Sigmoid colon (tissue), 7 donors: ENCODE results near the gene GLOD5. TPM values are rescaled to one million over a fixed set of nuclear protein-coding genes. Genes with fewer than 3 reads are reported as not detected.

Experiments used
- DNase-seq: peaks from one replicate; pipeline ENCODE4 v3.0.0-alpha.2; 2019
- H3K27ac ChIP-seq, 4 donors: fragments of 200-600 bp; sonication (generic); one replicate each; pipeline ENCODE4 v1.5.1; 2016 to 2019; ENCODE audit warnings: mild to moderate bottlenecking in 1 of 4
- H3K27me3 ChIP-seq, 3 donors: fragments of 200-600 bp; sonication (generic); one replicate each; pipeline ENCODE4 v1.5.1; 2019; ENCODE audit warnings: mild to moderate bottlenecking in 1 of 3
- H3K36me3 ChIP-seq, 4 donors: fragments of 200-600 bp; sonication (generic); one replicate each; pipeline ENCODE4 v1.5.1; 2016 to 2019
- H3K4me1 ChIP-seq, 4 donors: fragments of 200-600 bp; sonication (generic); one replicate each; pipeline ENCODE4 v1.5.1; 2017 to 2019
- H3K4me3 ChIP-seq, 4 donors: fragments of 200-600 bp; sonication (generic); one replicate each; pipeline ENCODE4 v1.5.1; 2017 to 2019; ENCODE audit warnings: mild to moderate bottlenecking in 2 of 4, moderate library complexity in 1 of 4
- H3K9me3 ChIP-seq, 4 donors: fragments of 200-600 bp in 3 of 4; sonication (generic) in 3 of 4; one replicate each; pipeline versions ENCODE4 v1.5.1 to v1.6.1; 2013 to 2019
- EP300 ChIP-seq, 4 donors: sonication (generic); formaldehyde crosslinking; IDR thresholded peaks; one replicate each; pipeline ENCODE4 v1.6.1; 2017; ENCODE audit warnings: antibody characterized with exemption in 4 of 4
- POLR2A ChIP-seq, 2 donors: fragments of 450-650 bp; IDR thresholded peaks; one replicate each; pipeline ENCODE4 v1.6.1; 2016; ENCODE audit warnings: antibody characterized with exemption in 2 of 2, mild to moderate bottlenecking in 2 of 2, moderate library complexity in 2 of 2
- POLR2AphosphoS5 ChIP-seq, 4 donors: sonication (generic); formaldehyde crosslinking; IDR thresholded peaks; one replicate each; pipeline ENCODE4 v1.6.1; 2017; ENCODE audit warnings: antibody characterized with exemption in 4 of 4
- WGBS, 2 donors: extraction: QIAGEN DNeasy Blood & Tissue Kit; methylation state at CpG; one replicate each; pipeline ENCODE4 v1.1.7; 2013; 5-methylcytosine and 5-hydroxymethylcytosine counted together
- intact Hi-C: fragments of 100-400 bp; cut with DNase I; formaldehyde crosslinking; loops from one replicate; pipeline ENCODE4 v1.15.1; 2023
- polyA plus RNA-seq, 3 donors: library from polyadenylated mRNA; stranded (reverse); fragments of 200-250 nt; gene quantifications; one replicate each; pipeline ENCODE4 v1.2.3, GENCODE V29; 2013
- total RNA-seq, 4 donors: library from RNA; depleted of rRNA; stranded (reverse); fragments of >200 nt; gene quantifications; one replicate each; pipeline ENCODE4 v1.1.0, GENCODE V29; 2016
- TF ChIP-seq, protein P1 (sequence below), 4 experiments: fragments of 450-650 bp in 3 of 4; fragments of 200-600 bp in 1 of 4; IDR thresholded peaks; one replicate each; pipeline ENCODE4 v1.5.1; 2016 to 2019; ENCODE audit warnings: antibody characterized with exemption in 4 of 4, mild to moderate bottlenecking in 3 of 4, moderate library complexity in 2 of 4
- donor health status: healthy with polysubstance abuse.
- donor health status: Bipolar disorder and iron deficiency.
- donor health status: healthy.

Gene GLOD5
- total and polyA plus RNA-seq, 7 donors, result 7.5 to 22.7 (median 10.8) TPM; not detected in 4

DNA sequence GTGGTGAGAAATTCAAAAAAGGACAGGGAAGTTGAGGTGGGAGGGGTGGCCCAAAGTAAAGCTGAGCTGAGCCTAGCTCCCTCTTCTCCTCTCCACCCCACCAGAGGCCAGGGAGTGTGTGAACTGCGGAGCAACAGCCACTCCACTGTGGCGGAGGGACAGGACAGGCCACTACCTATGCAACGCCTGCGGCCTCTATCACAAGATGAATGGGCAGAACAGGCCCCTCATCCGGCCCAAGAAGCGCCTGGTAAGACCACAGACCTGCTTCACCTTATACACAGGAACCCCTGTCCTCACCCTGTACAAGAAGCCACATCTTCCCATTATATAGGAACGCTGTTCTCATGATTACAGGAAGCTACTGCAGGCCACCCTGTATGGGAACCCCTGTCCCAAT is 30.7 kb downstream of the GLOD5 start:
- TF ChIP-seq, protein P1, sequence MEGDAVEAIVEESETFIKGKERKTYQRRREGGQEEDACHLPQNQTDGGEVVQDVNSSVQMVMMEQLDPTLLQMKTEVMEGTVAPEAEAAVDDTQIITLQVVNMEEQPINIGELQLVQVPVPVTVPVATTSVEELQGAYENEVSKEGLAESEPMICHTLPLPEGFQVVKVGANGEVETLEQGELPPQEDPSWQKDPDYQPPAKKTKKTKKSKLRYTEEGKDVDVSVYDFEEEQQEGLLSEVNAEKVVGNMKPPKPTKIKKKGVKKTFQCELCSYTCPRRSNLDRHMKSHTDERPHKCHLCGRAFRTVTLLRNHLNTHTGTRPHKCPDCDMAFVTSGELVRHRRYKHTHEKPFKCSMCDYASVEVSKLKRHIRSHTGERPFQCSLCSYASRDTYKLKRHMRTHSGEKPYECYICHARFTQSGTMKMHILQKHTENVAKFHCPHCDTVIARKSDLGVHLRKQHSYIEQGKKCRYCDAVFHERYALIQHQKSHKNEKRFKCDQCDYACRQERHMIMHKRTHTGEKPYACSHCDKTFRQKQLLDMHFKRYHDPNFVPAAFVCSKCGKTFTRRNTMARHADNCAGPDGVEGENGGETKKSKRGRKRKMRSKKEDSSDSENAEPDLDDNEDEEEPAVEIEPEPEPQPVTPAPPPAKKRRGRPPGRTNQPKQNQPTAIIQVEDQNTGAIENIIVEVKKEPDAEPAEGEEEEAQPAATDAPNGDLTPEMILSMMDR (IDR thresholded peaks at IDR 0.05), result no peak
- TF ChIP-seq POLR2AphosphoS5 (IDR thresholded peaks at IDR 0.05) (no peak), EP300 (IDR thresholded peaks at IDR 0.05) (no peak), POLR2A (IDR thresholded peaks at IDR 0.05) (no peak)
- Histone ChIP-seq H3K4me1 (no peaks in the 10 kb centered on the region), H3K9me3 (no peaks in the 10 kb centered on the region), H3K36me3 (no peaks in the 10 kb centered on the region), H3K27me3 (no peaks in the 10 kb centered on the region), H3K27ac (no peak overlapping the region), H3K4me3 (no peak overlapping the region)
- 92 to 93% methylated on average over 7 of the region's 7 CpGs for WGBS, 2 donors
- DNase-seq, result no peak
- intact Hi-C loops, result no loop called here

DNA sequence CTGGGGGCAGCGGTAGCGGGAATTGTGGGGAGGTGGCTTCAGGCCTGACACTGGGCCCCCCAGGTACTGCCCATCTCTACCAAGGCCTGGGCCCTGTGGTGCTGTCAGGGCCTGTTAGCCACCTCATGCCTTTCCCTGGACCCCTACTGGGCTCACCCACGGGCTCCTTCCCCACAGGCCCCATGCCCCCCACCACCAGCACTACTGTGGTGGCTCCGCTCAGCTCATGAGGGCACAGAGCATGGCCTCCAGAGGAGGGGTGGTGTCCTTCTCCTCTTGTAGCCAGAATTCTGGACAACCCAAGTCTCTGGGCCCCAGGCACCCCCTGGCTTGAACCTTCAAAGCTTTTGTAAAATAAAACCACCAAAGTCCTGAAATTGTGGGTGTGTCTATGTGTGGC is 32.4 kb downstream of the GLOD5 start:
- Histone ChIP-seq H3K27ac (no peak overlapping the region), H3K27me3 (no peaks in the 10 kb centered on the region), H3K36me3 (no peaks in the 10 kb centered on the region), H3K4me3 (no peak overlapping the region), H3K9me3 (no peaks in the 10 kb centered on the region), H3K4me1 (no peaks in the 10 kb centered on the region)
- no peak for DNase-seq
- 85 to 91% methylated on average over 4 of the region's 4 CpGs for WGBS, 2 donors
- intact Hi-C loops, result no loop called here
- TF ChIP-seq POLR2A (IDR thresholded peaks at IDR 0.05), result no peak
- TF ChIP-seq EP300 (IDR thresholded peaks at IDR 0.05), result no peak
- TF ChIP-seq, protein P1 (IDR thresholded peaks at IDR 0.05), result no peak
- TF ChIP-seq POLR2AphosphoS5 (IDR thresholded peaks at IDR 0.05), result no peak

DNA sequence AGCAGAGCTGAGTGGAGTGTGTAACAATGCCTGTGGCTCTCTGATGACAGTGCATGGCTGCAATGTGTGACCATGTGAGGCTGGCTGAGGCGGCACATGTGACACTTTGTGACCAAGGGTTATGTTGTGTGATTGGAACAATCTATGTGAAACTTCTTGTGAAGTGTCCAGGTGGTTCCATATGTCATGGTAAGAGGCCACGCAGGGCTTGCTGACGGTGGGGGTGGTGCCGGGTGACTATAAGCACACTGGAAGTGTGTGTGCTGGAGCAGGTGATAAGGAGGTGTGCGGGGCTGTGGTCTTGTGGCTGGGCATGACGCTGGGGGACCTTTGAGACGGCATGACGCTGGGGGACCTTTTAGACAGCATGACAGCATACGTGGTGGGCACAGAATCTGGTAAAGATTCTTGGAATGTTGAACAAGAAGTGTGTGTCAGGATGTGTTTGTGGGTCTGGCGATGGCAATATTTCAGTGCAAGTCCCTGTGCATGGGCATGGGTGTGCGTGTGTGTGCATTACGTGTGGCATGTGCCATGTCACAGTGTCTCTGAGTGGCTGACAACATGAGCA is 32.9 kb downstream of the GLOD5 start:
- DNase-seq, result no peak
- Histone ChIP-seq H3K27ac (no peak overlapping the region), H3K4me3 (no peak overlapping the region), H3K36me3 (no peaks in the 10 kb centered on the region), H3K27me3 (no peaks in the 10 kb centered on the region), H3K4me1 (no peaks in the 10 kb centered on the region), H3K9me3 (no peaks in the 10 kb centered on the region)
- TF ChIP-seq, protein P1 (IDR thresholded peaks at IDR 0.05), result no peak
- TF ChIP-seq POLR2AphosphoS5 (IDR thresholded peaks at IDR 0.05), result no peak
- no peak for TF ChIP-seq POLR2A (IDR thresholded peaks at IDR 0.05)
- no peak for TF ChIP-seq EP300 (IDR thresholded peaks at IDR 0.05)
- 90 to 91% methylated on average over 12 of the region's 12 CpGs for WGBS, 2 donors
- intact Hi-C loops, result no loop called here

DNA sequence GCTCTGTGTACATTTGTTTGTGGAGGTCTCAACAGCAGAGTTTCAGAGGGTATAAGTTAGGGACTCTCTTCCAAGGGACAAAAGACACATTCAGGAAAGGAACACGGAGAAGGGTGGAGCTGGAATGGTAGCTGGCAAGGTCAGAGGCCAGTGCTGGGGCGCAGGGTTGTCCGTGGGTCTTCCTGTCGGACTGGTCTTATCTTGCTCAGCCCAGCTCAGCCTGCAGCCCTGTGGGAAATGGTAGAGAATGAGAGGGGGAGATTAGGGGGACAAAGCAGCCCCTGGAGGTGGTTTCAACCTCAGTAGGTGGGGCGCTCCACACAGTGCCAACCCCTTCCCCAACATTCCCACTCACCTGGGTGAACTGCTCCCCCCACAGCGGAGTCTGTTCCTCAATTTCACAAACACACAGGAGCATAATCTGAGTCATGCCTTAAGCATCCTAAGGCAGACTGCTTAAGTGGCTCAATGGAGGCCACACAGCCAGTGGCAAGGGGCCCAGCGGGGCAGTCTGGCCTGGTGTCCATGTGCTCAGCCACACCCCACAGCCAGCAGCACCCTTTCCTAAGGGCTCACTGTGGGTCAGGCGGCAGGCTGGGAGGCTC is 33.5 kb downstream of the GLOD5 start:
- intact Hi-C loops, result no loop called here
- Histone ChIP-seq H3K36me3 (no peaks in the 10 kb centered on the region), H3K9me3 (no peaks in the 10 kb centered on the region), H3K4me3 (no peak overlapping the region), H3K27ac (no peak overlapping the region), H3K27me3 (no peaks in the 10 kb centered on the region), H3K4me1 (no peaks in the 10 kb centered on the region)
- no peak for DNase-seq
- TF ChIP-seq EP300 (IDR thresholded peaks at IDR 0.05), result no peak
- TF ChIP-seq, protein P1 (IDR thresholded peaks at IDR 0.05), result no peak
- TF ChIP-seq POLR2A (IDR thresholded peaks at IDR 0.05), result no peak
- no peak for TF ChIP-seq POLR2AphosphoS5 (IDR thresholded peaks at IDR 0.05)
- 67 to 81% methylated on average over 8 of the region's 8 CpGs for WGBS, 2 donors

DNA sequence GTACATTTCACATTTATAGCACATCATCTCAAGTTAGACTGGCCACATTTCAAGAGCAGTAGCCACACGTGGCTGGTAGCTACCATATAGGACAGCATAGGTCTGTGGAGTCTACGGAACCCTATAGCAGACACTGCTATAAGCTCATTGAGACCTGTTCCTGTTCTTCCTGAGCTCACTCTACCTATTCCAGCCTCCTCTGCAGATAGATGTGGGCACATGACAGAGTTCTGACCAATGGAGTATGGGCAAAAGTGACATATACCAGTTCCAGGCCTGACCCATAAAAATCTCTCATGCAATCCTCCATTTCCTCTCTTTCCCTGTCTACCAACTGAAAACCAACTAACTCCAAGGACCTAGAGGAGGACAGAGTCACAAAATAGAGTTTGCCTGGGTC is 36.8 kb downstream of the GLOD5 start:
- no peak overlapping the region for H3K27ac ChIP-seq
- peaks cover 0 to 8% (median 2%) of the 10 kb centered on the region in 4 donors for H3K4me1 ChIP-seq
- intact Hi-C loops, result no loop called here
- no peaks in the 10 kb centered on the region for H3K27me3 ChIP-seq
- TF ChIP-seq, protein P1 (IDR thresholded peaks at IDR 0.05), result no peak
- TF ChIP-seq POLR2AphosphoS5 (IDR thresholded peaks at IDR 0.05) (no peak), EP300 (IDR thresholded peaks at IDR 0.05) (no peak), POLR2A (IDR thresholded peaks at IDR 0.05) (no peak)
- no peaks in the 10 kb centered on the region for H3K36me3 ChIP-seq
- no peaks in the 10 kb centered on the region for H3K9me3 ChIP-seq
- DNase-seq, result no peak
- H3K4me3 ChIP-seq, result no peak overlapping the region
- 84 to 90% methylated on average over 2 of the region's 2 CpGs for WGBS, 2 donors
